Measurements from ENCODE around the gene KRT6B. TPM values are rescaled to one million over a fixed set of nuclear protein-coding genes. Genes with fewer than 3 reads are reported as not detected.
"Not testable (repeated sequence)": the region's sequence is repeated elsewhere in the genome, so short reads cannot be mapped to it uniquely, and the experiment has no call there.

The KRT6B gene
- total RNA-seq, 2 donors from 2014 or later: not detected

DNA sequence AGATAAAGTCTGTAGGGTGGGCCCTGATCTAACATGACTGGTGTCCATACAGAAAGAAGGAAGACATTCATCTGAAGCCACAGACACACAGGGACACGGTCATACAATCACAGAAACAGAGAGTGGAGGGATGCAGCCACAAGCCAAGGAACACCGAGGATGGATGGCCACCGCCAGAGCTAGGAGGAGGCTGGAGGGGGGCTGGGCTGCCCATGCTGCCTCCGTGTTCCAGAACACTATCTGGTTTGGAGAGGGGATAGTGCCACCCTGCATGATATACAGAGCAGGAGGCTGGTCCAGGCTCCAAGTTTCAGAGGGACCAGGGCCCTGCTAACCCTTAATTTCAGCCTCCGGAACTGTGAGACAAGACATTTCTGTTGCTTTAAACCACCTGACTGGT lies 26.5 kb downstream of the KRT6B start:
- ATAC-seq: no peak
- H3K9me3 Mint-ChIP-seq: no peaks in the 10 kb centered on the region
- H3K27ac Mint-ChIP-seq: no peak overlapping the region
- H3K4me3 Mint-ChIP-seq: no peak overlapping the region
- H3K4me1 Mint-ChIP-seq (ENCODE audit: low read depth in 2 of 2): no peaks in the 10 kb centered on the region
- H3K36me3 Mint-ChIP-seq: no peaks in the 10 kb centered on the region
- DNase-seq (ENCODE audit: low spot score): no peak
- peaks cover 16 to 24% of the 10 kb centered on the region in 2 donors for H3K27me3 Mint-ChIP-seq

GRCh38 chr12:52423661-52424500 lies 28.1 kb downstream of the KRT6B start:
- Mint-ChIP-seq H3K36me3 (no peaks in the 10 kb centered on the region), H3K9me3 (no peaks in the 10 kb centered on the region), H3K27me3 (peaks cover 10 to 21% of the 10 kb centered on the region in 2 donors), H3K4me3 (no peak overlapping the region), H3K27ac (no peak overlapping the region), H3K4me1 (ENCODE audit: low read depth in 2 of 2) (peaks cover 0 to 8% of the 10 kb centered on the region in 2 donors)
- ATAC-seq: no peak
- DNase-seq (ENCODE audit: low spot score): no peak

DNA sequence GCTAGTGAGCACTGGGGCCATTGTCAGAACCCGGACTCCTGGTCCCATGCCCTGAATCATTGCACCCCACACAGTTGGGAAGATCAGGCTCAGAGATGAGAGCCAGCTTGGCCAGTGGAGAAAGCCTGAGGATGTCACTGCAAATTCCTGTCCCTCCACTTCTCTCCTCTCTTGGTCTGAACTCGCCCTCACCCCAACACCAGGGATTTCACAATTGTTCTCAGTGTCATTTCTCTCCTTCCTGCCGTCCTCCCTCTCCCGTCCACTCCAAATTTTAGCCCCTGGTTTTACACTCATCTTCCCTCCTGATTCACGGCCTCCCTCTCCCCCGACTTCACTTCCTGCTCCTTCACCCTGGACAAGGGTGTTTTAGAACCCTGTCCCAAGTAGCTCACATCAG lies 28.9 kb downstream of the KRT6B start:
- Mint-ChIP-seq H3K27me3 (peaks cover 6 to 15% of the 10 kb centered on the region in 2 donors), H3K9me3 (no peaks in the 10 kb centered on the region), H3K4me3 (no peak overlapping the region), H3K36me3 (no peaks in the 10 kb centered on the region), H3K4me1 (ENCODE audit: low read depth in 2 of 2) (peaks cover 0 to 8% of the 10 kb centered on the region in 2 donors), H3K27ac (no peak overlapping the region)
- ATAC-seq (no peak), DNase-seq (ENCODE audit: low spot score) (no peak)

DNA sequence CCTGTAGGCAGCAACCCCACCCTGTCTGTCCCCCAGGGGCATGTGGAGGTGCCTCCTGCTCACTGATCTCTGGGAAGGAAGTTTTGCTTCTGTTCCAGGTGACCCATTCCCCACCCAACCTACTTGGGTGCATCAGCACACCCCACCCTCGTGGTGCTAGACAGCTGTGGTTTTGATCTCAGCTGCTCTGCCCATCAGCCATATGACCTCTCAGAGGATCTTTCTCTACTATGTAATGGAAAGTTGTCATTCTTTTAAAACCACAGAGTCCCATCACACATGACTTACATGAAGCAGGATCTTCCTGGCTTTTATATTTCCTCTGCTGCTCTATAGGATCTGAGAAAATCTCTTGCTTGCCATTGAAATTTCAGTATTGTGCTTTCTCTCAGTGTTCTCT lies 32.3 kb downstream of the KRT6B start:
- Mint-ChIP-seq H3K9me3 (no peaks in the 10 kb centered on the region), H3K27ac (no peak overlapping the region), H3K4me1 (ENCODE audit: low read depth in 2 of 2) (peaks cover 0 to 8% of the 10 kb centered on the region in 2 donors), H3K27me3 (peaks cover 6 to 15% of the 10 kb centered on the region in 2 donors), H3K36me3 (no peaks in the 10 kb centered on the region), H3K4me3 (no peak overlapping the region)
- no peak for ATAC-seq
- DNase-seq (ENCODE audit: low spot score): no peak

DNA sequence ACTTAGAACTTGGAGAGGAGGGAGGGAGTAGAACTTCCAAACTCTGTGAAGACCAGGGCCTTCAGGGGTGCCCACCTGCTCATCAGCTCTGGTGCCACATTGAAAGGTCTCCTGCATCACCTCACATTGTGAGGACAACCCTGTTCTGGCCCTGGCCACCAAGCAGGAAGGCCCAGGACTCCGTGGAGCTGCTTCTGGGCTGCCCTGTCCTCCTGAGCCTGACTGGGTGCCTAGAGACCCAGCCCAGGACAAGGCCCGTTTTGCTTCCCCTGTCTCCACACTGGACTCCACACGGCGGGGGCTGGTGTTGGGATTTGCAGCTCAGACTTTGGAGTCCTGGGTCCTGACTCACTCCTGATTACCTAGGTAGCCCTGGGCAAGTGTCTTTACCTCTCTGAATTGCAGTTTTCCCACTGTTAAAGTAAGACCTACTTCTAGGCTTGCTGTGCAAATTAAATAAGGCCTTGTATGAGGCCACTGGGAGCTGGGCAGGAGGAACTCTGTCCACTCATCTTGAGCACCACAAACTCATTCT lies 33.3 kb downstream of the KRT6B start:
- H3K27me3 Mint-ChIP-seq: peaks cover 6 to 15% of the 10 kb centered on the region in 2 donors
- no peak overlapping the region for H3K27ac Mint-ChIP-seq
- no peaks in the 10 kb centered on the region for H3K9me3 Mint-ChIP-seq
- ATAC-seq (peak in 1 of 2 donors; percentile 25), DNase-seq (ENCODE audit: low spot score) (no peak)
- peaks cover 0 to 8% of the 10 kb centered on the region in 2 donors for H3K4me1 Mint-ChIP-seq (ENCODE audit: low read depth in 2 of 2)
- no peak overlapping the region for H3K4me3 Mint-ChIP-seq
- H3K36me3 Mint-ChIP-seq: no peaks in the 10 kb centered on the region

GRCh38 chr12:52417740-52418139 lies 34.2 kb downstream of the KRT6B start:
- Mint-ChIP-seq H3K4me1 (ENCODE audit: low read depth in 2 of 2) (peaks cover 0 to 8% of the 10 kb centered on the region in 2 donors), H3K36me3 (no peaks in the 10 kb centered on the region), H3K4me3 (no peak overlapping the region), H3K27me3 (peaks cover 6% of the 10 kb centered on the region in 2 donors), H3K27ac (no peak overlapping the region), H3K9me3 (no peaks in the 10 kb centered on the region)
- ATAC-seq (no peak), DNase-seq (ENCODE audit: low spot score) (no peak)

DNA sequence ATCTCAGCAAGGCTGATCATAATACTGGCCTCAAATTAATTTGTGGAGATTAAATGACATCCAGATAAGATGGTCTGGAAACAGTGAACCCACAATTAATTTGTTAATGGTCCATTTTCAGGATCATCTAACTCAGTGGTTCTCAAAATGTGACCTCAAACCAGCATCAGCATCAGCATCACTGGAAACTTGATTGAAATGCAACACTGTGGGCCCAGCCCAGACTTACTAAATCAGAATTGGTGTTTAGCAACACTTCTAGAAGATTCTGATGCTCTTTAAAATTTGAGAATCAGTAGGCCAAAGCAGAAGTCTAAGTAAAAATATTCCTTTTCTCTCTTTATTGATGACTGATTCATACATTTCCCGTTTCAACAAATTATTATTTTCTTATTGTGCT lies 35.2 kb downstream of the KRT6B start:
- ATAC-seq (no peak), DNase-seq (ENCODE audit: low spot score) (no peak)

DNA sequence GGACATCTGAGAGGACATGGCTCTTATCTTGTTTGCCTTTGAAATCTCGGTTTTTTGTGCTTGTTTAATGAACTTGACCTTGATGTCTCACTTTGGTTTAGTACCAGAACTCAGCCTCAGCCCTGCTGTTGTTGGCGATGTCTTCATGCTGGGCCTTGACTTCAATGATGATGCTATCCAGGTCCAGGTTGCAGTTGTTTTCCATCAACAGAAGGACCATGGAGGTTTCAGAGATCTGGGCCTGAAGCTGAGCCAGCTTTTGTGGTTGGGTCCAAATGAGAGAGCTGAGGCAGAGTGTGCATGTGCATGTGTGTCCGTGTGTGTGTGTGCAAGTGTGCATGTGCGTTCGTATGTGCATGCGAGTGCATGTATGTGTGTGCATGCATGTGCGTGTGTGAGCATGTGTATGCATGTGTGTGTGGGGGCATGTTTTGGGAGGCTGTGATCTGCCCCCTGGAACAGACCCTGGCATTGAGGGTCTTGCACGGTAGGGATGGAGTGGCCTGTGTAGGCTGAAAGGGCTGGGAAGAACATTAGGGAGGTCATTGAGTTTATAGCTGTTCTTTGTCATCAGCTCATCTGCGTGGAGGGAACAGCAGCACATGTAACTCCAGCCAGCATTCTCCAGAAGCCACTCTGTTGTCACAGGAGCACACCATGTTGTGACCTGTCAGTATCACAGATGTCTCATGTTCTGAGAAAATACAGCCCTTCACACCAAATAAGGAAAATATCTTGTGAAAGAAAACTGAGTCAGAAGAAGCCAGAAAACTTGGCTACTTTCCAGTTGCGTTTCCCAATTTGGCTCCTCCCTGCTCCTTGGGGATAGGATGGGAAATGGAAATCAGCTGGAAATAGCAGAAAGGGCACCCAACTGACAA lies 35.8 kb downstream of the KRT6B start:
- Mint-ChIP-seq H3K4me1 (ENCODE audit: low read depth in 2 of 2) (peaks cover 0 to 9% of the 10 kb centered on the region in 2 donors), H3K36me3 (no peaks in the 10 kb centered on the region), H3K27me3 (peaks cover 0 to 7% of the 10 kb centered on the region in 2 donors), H3K4me3 (no peak overlapping the region), H3K27ac (no peak overlapping the region), H3K9me3 (no peaks in the 10 kb centered on the region)
- ATAC-seq (no peak), DNase-seq (ENCODE audit: low spot score) (no peak)

More for the DNA sequence above, 35.2 kb downstream of the KRT6B start:
- H3K4me3 Mint-ChIP-seq: no peak overlapping the region
- H3K4me1 Mint-ChIP-seq (ENCODE audit: low read depth in 2 of 2): peaks cover 0 to 8% of the 10 kb centered on the region in 2 donors
- no peak overlapping the region for H3K27ac Mint-ChIP-seq
- H3K27me3 Mint-ChIP-seq: peaks cover 0 to 7% of the 10 kb centered on the region in 2 donors
- no peaks in the 10 kb centered on the region for H3K9me3 Mint-ChIP-seq
- no peaks in the 10 kb centered on the region for H3K36me3 Mint-ChIP-seq

GRCh38 chr12:52414936-52415335 lies 37.0 kb downstream of the KRT6B start:
- ATAC-seq (no peak), DNase-seq (ENCODE audit: low spot score) (no peak)
- Mint-ChIP-seq H3K27ac (no peak overlapping the region), H3K36me3 (no peaks in the 10 kb centered on the region), H3K4me1 (ENCODE audit: low read depth in 2 of 2) (peaks cover 0 to 8% of the 10 kb centered on the region in 2 donors), H3K4me3 (no peak overlapping the region), H3K27me3 (peaks cover 0 to 7% of the 10 kb centered on the region in 2 donors), H3K9me3 (no peaks in the 10 kb centered on the region)

- ATAC-seq: no peak
These were observed 38.1 kb downstream of the KRT6B start for GRCh38 chr12:52413782-52414345.

GRCh38 chr12:52413202-52413601 lies 38.7 kb downstream of the KRT6B start:
- Mint-ChIP-seq H3K9me3 (no peaks in the 10 kb centered on the region), H3K27ac (no peak overlapping the region), H3K27me3 (peaks cover 7 to 10% of the 10 kb centered on the region in 2 donors), H3K36me3 (no peaks in the 10 kb centered on the region), H3K4me3 (no peak overlapping the region), H3K4me1 (ENCODE audit: low read depth in 2 of 2) (peaks cover 0 to 3% of the 10 kb centered on the region in 2 donors)
- no peak for DNase-seq (ENCODE audit: low spot score)
- ATAC-seq: no peak

More at GRCh38 chr12:52413782-52414345, 38.1 kb downstream of the KRT6B start:
- Mint-ChIP-seq H3K27ac (no peak overlapping the region), H3K36me3 (no peaks in the 10 kb centered on the region), H3K27me3 (peaks cover under 1 to 7% of the 10 kb centered on the region in 2 donors), H3K4me1 (ENCODE audit: low read depth in 2 of 2) (peaks cover 0 to 3% of the 10 kb centered on the region in 2 donors), H3K9me3 (no peaks in the 10 kb centered on the region), H3K4me3 (no peak overlapping the region)
- DNase-seq (ENCODE audit: low spot score): no peak

GRCh38 chr12:52411815-52412214 lies 40.1 kb downstream of the KRT6B start:
- no peak overlapping the region for H3K4me3 Mint-ChIP-seq
- peaks cover 0 to 3% of the 10 kb centered on the region in 2 donors for H3K4me1 Mint-ChIP-seq (ENCODE audit: low read depth in 2 of 2)
- H3K9me3 Mint-ChIP-seq: no peaks in the 10 kb centered on the region
- H3K27ac Mint-ChIP-seq: no peak overlapping the region
- no peaks in the 10 kb centered on the region for H3K36me3 Mint-ChIP-seq
- ATAC-seq (peak in 1 of 2 donors; percentile 29), DNase-seq (ENCODE audit: low spot score) (no peak)
- peaks cover 8 to 10% of the 10 kb centered on the region in 2 donors for H3K27me3 Mint-ChIP-seq

GRCh38 chr12:52410589-52411248 lies 41.2 kb downstream of the KRT6B start:
- H3K4me1 Mint-ChIP-seq (ENCODE audit: low read depth in 2 of 2); H3K9me3 Mint-ChIP-seq; DNase-seq (ENCODE audit: low spot score); ATAC-seq; H3K36me3 Mint-ChIP-seq; H3K4me3 Mint-ChIP-seq; H3K27ac Mint-ChIP-seq: not testable (repeated sequence)
- peaks cover 8 to 10% of the 10 kb centered on the region in 2 donors for H3K27me3 Mint-ChIP-seq

Data from natural killer cell treated with Interleukin-12 subunit alpha and Interleukin-12 subunit beta and Interleukin-15 and Interleukin-18, amount 100 ng/mL, for 72 hours (primary cell).